Activated T-helper 1 cell treated with anti-CD3 and anti-CD28 coated beads, Interleukin-2, amount 50 U/mL, for 16 hours (primary cell): ENCODE results near the gene SCN2B.
A peak's percentile ranks its signal among the peaks of the same experiment; 100 is the strongest.

ENCODE experiments used
- DNase-seq, 2 donors: peaks; one replicate each; pipeline ENCODE4 v3.0.0-alpha.2; 2020; ENCODE audit warnings: low read depth in 1 of 2, low spot score in 1 of 2

SCN2B gene

GRCh38 chr11:118175031-118175992, 1.1 kb downstream of the SCN2B start:
- DNase-seq: no peak

GRCh38 chr11:118174006-118174567, 2.4 kb downstream of the SCN2B start:
- DNase-seq: no peak

GRCh38 chr11:118172356-118172755, 4.1 kb downstream of the SCN2B start:
- no peak for DNase-seq

GRCh38 chr11:118171269-118172062, 5.0 kb downstream of the SCN2B start:
- DNase-seq: peak; percentile 45 to 54

GRCh38 chr11:118170882-118171268, 5.6 kb downstream of the SCN2B start:
- DNase-seq: no peak

- DNase-seq: no peak
These were observed 6.2 kb downstream of the SCN2B start for GRCh38 chr11:118170231-118170630.

- no peak for DNase-seq
These were observed 6.9 kb downstream of the SCN2B start for GRCh38 chr11:118169300-118170140.

- DNase-seq: no peak
These were observed 7.7 kb downstream of the SCN2B start for GRCh38 chr11:118168751-118169150.

- no peak for DNase-seq
These were observed 8.1 kb downstream of the SCN2B start for GRCh38 chr11:118168316-118168715.

GRCh38 chr11:118167906-118168305, 8.5 kb downstream of the SCN2B start:
- DNase-seq: no peak

GRCh38 chr11:118167253-118167652, 9.2 kb downstream of the SCN2B start:
- no peak for DNase-seq

GRCh38 chr11:118166641-118167040, 9.8 kb downstream of the SCN2B start:
- no peak for DNase-seq

GRCh38 chr11:118164885-118165284, 11.6 kb downstream of the SCN2B start:
- no peak for DNase-seq

- DNase-seq: no peak
These were observed 12.9 kb downstream of the SCN2B start for GRCh38 chr11:118163494-118163893.

- DNase-seq: no peak
These were observed 13.6 kb downstream of the SCN2B start for GRCh38 chr11:118162846-118163245.

GRCh38 chr11:118161786-118162185, 14.7 kb downstream of the SCN2B start:
- DNase-seq: no peak

- no peak for DNase-seq
These were observed 19.1 kb downstream of the SCN2B start for GRCh38 chr11:118157186-118157895.

GRCh38 chr11:118156531-118157185, 19.8 kb downstream of the SCN2B start:
- no peak for DNase-seq

GRCh38 chr11:118155776-118156530, 20.5 kb downstream of the SCN2B start:
- no peak for DNase-seq
